GM12878 (cell line): ENCODE results near the gene TMEM63C. TPM values are rescaled to one million over a fixed set of nuclear protein-coding genes. Genes with fewer than 3 reads are reported as not detected.

Experiments used
- ATAC-seq: fragments of 200-7000 bp; cut with Tn5 transposase; 3 replicates; pipeline ENCODE4 v1.9.1; 2020; ENCODE audit warnings: mild to moderate bottlenecking, moderate library complexity
- BruUV-seq: library from RNA; stranded (reverse); fragments of 400-500 nt; replicated peaks from 2 replicates; lab custom pipeline; 2021; lab: Mats Ljungman, UMichigan
- CTCF ChIA-PET: fragments of 300-600 bp; sonication (Branson Sonifier 250); formaldehyde crosslinking; extraction: SDS; loops from one replicate; lab custom pipeline; 2021; ENCODE audit warnings: inconsistent platforms; lab: Yijun Ruan, JAX
- POLR2A ChIA-PET: fragments of 350-600 bp; formaldehyde crosslinking; extraction: SDS; loops from one replicate; lab custom pipeline; 2021; ENCODE audit warnings: inconsistent platforms; lab: Charles Lee
- RAD21 ChIA-PET: fragments of 300-600 bp; sonication (Branson Sonifier 250); formaldehyde crosslinking; loops from one replicate; lab custom pipeline; 2023; ENCODE audit warnings: antibody characterized with exemption; ENCODE audit not compliant: unreplicated experiment; lab: Charles Lee
- SMC1A ChIA-PET: fragments of 300-600 bp; sonication (Branson Sonifier 250); formaldehyde crosslinking; loops from one replicate; lab custom pipeline; 2023; ENCODE audit not compliant: unreplicated experiment, uncharacterized antibody; lab: Charles Lee
- DNase-seq: peaks from one replicate; pipeline ENCODE4 v3.0.0-alpha.2; 2011; ENCODE audit warnings: low read depth, low spot score
- FAIRE-seq: peaks from 3 replicates; lab custom pipeline; 2011; peaks lifted over from hg19 to GRCh38; lab: Jason Lieb, UNC
- H2AFZ ChIP-seq: 2 replicates; pipeline ENCODE4 v1.6.0; 2011; ENCODE audit warnings: low read depth, low read length, control low read depth; ENCODE audit not compliant: control insufficient read depth
- H3K27ac ChIP-seq: 2 replicates; pipeline ENCODE4 v1.5.1; 2011; ENCODE audit warnings: control low read depth; ENCODE audit not compliant: control insufficient read depth, insufficient read depth
- H3K27me3 ChIP-seq, 2 experiments: replicated peaks in 1 of 2; 2 replicates each; pipeline versions ENCODE4 v1.6.0 to v1.6.1; 2011; ENCODE audit warnings: low read length in 1 of 2; ENCODE audit not compliant: control insufficient read depth in 2 of 2, insufficient read depth in 2 of 2
- H3K36me3 ChIP-seq, 2 experiments: 2 replicates each; pipeline ENCODE4 v1.5.1; 2011; ENCODE audit warnings: low read length in 1 of 2; ENCODE audit not compliant: control insufficient read depth in 2 of 2, insufficient read depth in 2 of 2
- H3K4me1 ChIP-seq: 2 replicates; pipeline ENCODE4 v1.6.1; 2011; ENCODE audit warnings: mild to moderate bottlenecking, low read length, moderate library complexity, mixed read lengths; ENCODE audit not compliant: control insufficient read depth, insufficient read depth
- H3K4me2 ChIP-seq: 2 replicates; pipeline ENCODE4 v1.6.0; 2011; ENCODE audit warnings: control low read depth; ENCODE audit not compliant: control insufficient read depth, insufficient read depth
- H3K4me3 ChIP-seq: fragments of 200-600 bp; sonication (generic); 2 replicates; pipeline ENCODE4 v1.5.1; 2016
- H3K79me2 ChIP-seq: 2 replicates; pipeline ENCODE4 v1.6.0; 2011; ENCODE audit warnings: low read length; ENCODE audit not compliant: control insufficient read depth, insufficient read depth
- H3K9ac ChIP-seq: 2 replicates; pipeline ENCODE4 v1.8.0; 2011; ENCODE audit warnings: low read length, control low read depth, mixed read lengths; ENCODE audit not compliant: control insufficient read depth, insufficient read depth
- H3K9me3 ChIP-seq: replicated peaks from 3 replicates; pipeline ENCODE4 v1.5.1; 2011; ENCODE audit warnings: mild to moderate bottlenecking, low read length; ENCODE audit not compliant: control insufficient read depth, insufficient read depth
- H4K20me1 ChIP-seq: 2 replicates; pipeline ENCODE4 v1.6.0; 2011; ENCODE audit not compliant: control insufficient read depth, insufficient read depth
- CREM ChIP-seq: IDR thresholded peaks from 2 replicates; pipeline ENCODE4 v1.6.1; 2014; ENCODE audit warnings: antibody characterized with exemption, low read depth
- CUX1 ChIP-seq: IDR thresholded peaks from 2 replicates; pipeline ENCODE4 v1.6.1; 2012; ENCODE audit warnings: improper control_type of control experiment, low read depth, low read length; ENCODE audit not compliant: insufficient replicate concordance
- EGR1 ChIP-seq, 2 experiments: IDR thresholded peaks; 1 replicate in 1 of 2; 2 replicates in 1 of 2; pipeline ENCODE4 v1.6.1; 2011 to 2012; ENCODE audit warnings: low read depth in 2 of 2, low read length in 2 of 2, borderline replicate concordance in 1 of 2, mild to moderate bottlenecking in 1 of 2, moderate library complexity in 1 of 2
- MXI1 ChIP-seq: fragments of 150-350 bp; IDR thresholded peaks from 2 replicates; pipeline ENCODE4 v1.6.1; 2011; ENCODE audit warnings: low read depth, mild to moderate bottlenecking, inconsistent platforms, low read length, improper control_type of control experiment
- NFYB ChIP-seq: IDR thresholded peaks from 2 replicates; pipeline ENCODE4 v1.6.1; 2011; ENCODE audit warnings: low read depth, mild to moderate bottlenecking, low read length, improper control_type of control experiment, moderate library complexity; ENCODE audit not compliant: insufficient read depth
- RELA ChIP-seq: fragments of 450-650 bp; IDR thresholded peaks from 2 replicates; pipeline ENCODE4 v1.8.0; 2014; ENCODE audit warnings: borderline replicate concordance; ENCODE audit not compliant: partially characterized antibody
- TARDBP ChIP-seq: IDR thresholded peaks from 2 replicates; pipeline ENCODE4 v1.6.1; 2016; ENCODE audit warnings: borderline replicate concordance
- ZBTB4 ChIP-seq: fragments of 450-650 bp; formaldehyde crosslinking; IDR thresholded peaks from 2 replicates; pipeline ENCODE4 v1.4.0; 2022; ENCODE audit warnings: mild to moderate bottlenecking, moderate library complexity
- WGBS: methylation state at CpG from one replicate; pipeline ENCODE4 v1.1.6; 2016; ENCODE audit warnings: low lambda C conversion rate; ENCODE audit not compliant: insufficient replicate concordance, insufficient coverage; ENCODE audit errors: missing lambda C conversion rate; 5-methylcytosine and 5-hydroxymethylcytosine counted together
- in situ Hi-C: fragments of 300-500 bp; cut with MboI; formaldehyde crosslinking; loops from 9 replicates; pipeline ENCODE4 v1.14.3; 2018; ENCODE audit warnings: mixed read lengths
- intact Hi-C: fragments of 100-400 bp; cut with micrococcal nuclease; formaldehyde crosslinking; loops from one replicate; pipeline ENCODE4 v1.14.2; 2022; ENCODE audit not compliant: unreplicated experiment
- polyA plus RNA-seq, 11 experiments: library from polyadenylated mRNA; depleted of rRNA in 4 of 11; unstranded in 6 of 11; stranded (reverse) in 5 of 11; fragments of >200 nt; fragmentation: Nextera tagmentation in 4 of 11; fragmentation: Illumina TruSeq in 1 of 11; extraction: Ambion mirVana in 4 of 11; extraction: Trizol in 1 of 11; gene quantifications; 1 replicate in 1 of 11; 2 replicates in 10 of 11; pipeline versions ENCODE4 v1.2.1 to v1.2.3, GENCODE V29; 2011 to 2016; ENCODE audit warnings: inconsistent platforms in 2 of 11, missing spikeins in 2 of 11, low read depth in 1 of 11
- total RNA-seq, 4 experiments: library from RNA; depleted of rRNA in 3 of 4; stranded (reverse); fragments of >200 nt in 3 of 4; fragmentation: Illumina TruSeq in 1 of 4; extraction: Trizol in 1 of 4; gene quantifications; 2 replicates each; pipeline versions ENCODE4 v1.2.1 to v1.2.3, GENCODE V29; 2013 to 2021

Gene TMEM63C
- total and polyA plus RNA-seq, 10 of the 15 experiments (the other 5 are each of a cell fraction or from before 2014, with no cell fraction given), result 0.06 to 1.3 (median 0.39) TPM; not detected in 4

GRCh38 chr14:77271113-77271710 is 89.6 kb downstream of the TMEM63C start, which contains the start of gene NGB (continued):
- TF ChIP-seq NFYB, result no peak
- no peak for TF ChIP-seq ZBTB4 (CRISPR knock-in tag)
- no peak for TF ChIP-seq TARDBP
- TF ChIP-seq EGR1 (IDR thresholded peaks at IDR 0.05; ENCODE audit: borderline replicate concordance in 1 of 2, low read depth in 2 of 2, low read length in 2 of 2), result no peak

- no TSS peak for BruUV-seq
- no peak for FAIRE-seq
- H3K27me3 ChIP-seq, result peaks cover 0 to 6% of the 10 kb centered on the region in 2 experiments; a peak in 3 of 4 replicates
Measured at GRCh38 chr14:77272261-77272660, 90.7 kb downstream of the TMEM63C start.

More at GRCh38 chr14:77272261-77272660, 90.7 kb downstream of the TMEM63C start:
- in situ Hi-C loops (no loop called here), intact Hi-C loops (no loop called here)
- RAD21 ChIA-PET, result no interaction called here
- Histone ChIP-seq H2AFZ (no peak overlapping the region), H3K36me3 (no peaks in the 10 kb centered on the region), H3K9me3 (no peaks in the 10 kb centered on the region), H3K4me2 (no peak overlapping the region), H4K20me1 (no peaks in the 10 kb centered on the region), H3K79me2 (no peaks in the 10 kb centered on the region), H3K9ac (no peak overlapping the region), H3K4me3 (no peak overlapping the region), H3K4me1 (no peaks in the 10 kb centered on the region), H3K27ac (no peak overlapping the region)
- CTCF ChIA-PET, result interaction anchor here (1.2 to 2.4 kb wide), 2 partner anchors 12 to 43 kb away, joined by 3 to 9 read pairs; no protein-coding TSS in a partner anchor
- 13% methylated on average over 4 of the region's 4 CpGs for WGBS
- POLR2A ChIA-PET, result no interaction called here
- DNase-seq (no peak), ATAC-seq (no peak)
- TF ChIP-seq RELA (no peak), CUX1 (no peak), MXI1 (no peak), CREM (no peak)
- SMC1A ChIA-PET, result interaction anchor here (1.0 kb wide), 1 partner anchor 44 kb away, joined by 3 read pairs; no protein-coding TSS in a partner anchor
